GM18861 (cell line): Measurements from ENCODE around the gene SNX22.
"Not testable (repeated sequence)": the region's sequence is repeated elsewhere in the genome, so short reads cannot be mapped to it uniquely, and the experiment has no call there.

Experiments
- ATAC-seq: cut with Tn5 transposase; IDR thresholded peaks from one replicate; pipeline ENCODE4 v1.9.1; 2021; ENCODE audit not compliant: unreplicated experiment

SNX22 gene

GRCh38 chr15:64151727-64152506 lies at the start of gene SNX22:
Gene SNX22, plus strand, starts transcription at chr15:64151731. Its CDS starts 45 bp downstream, at chr15:64151776.
- no peak for ATAC-seq

GRCh38 chr15:64102497-64102896 lies 49.0 kb upstream of the SNX22 start:
- no peak for ATAC-seq

- ATAC-seq, result no peak
Measured at GRCh38 chr15:64105113-64105704, 46.3 kb upstream of the SNX22 start.

GRCh38 chr15:64107337-64107736 lies 44.2 kb upstream of the SNX22 start:
- no peak for ATAC-seq

GRCh38 chr15:64110108-64110701 lies 41.3 kb upstream of the SNX22 start:
- not testable (repeated sequence) for ATAC-seq

GRCh38 chr15:64110950-64111678 lies 40.4 kb upstream of the SNX22 start:
- ATAC-seq, result no peak

GRCh38 chr15:64111679-64112050 lies 39.9 kb upstream of the SNX22 start:
- no peak for ATAC-seq

- ATAC-seq, result no peak
Measured at GRCh38 chr15:64112073-64112772, 39.3 kb upstream of the SNX22 start.

- ATAC-seq, result no peak
Measured at GRCh38 chr15:64112904-64113303, 38.6 kb upstream of the SNX22 start.

- no peak for ATAC-seq
Measured at GRCh38 chr15:64117759-64118487, 33.6 kb upstream of the SNX22 start.

GRCh38 chr15:64120322-64120721 lies 31.2 kb upstream of the SNX22 start:
- ATAC-seq, result not testable (repeated sequence)

- no peak for ATAC-seq
Measured at GRCh38 chr15:64121614-64122013, 29.9 kb upstream of the SNX22 start.

- ATAC-seq, result no peak
Measured at GRCh38 chr15:64122444-64122843, 29.1 kb upstream of the SNX22 start.

GRCh38 chr15:64122936-64123351 lies 28.6 kb upstream of the SNX22 start:
- no peak for ATAC-seq

- ATAC-seq, result no peak
Measured at GRCh38 chr15:64125978-64126377, 25.6 kb upstream of the SNX22 start.

GRCh38 chr15:64127521-64128270 lies 23.8 kb upstream of the SNX22 start:
- ATAC-seq, result no peak

- no peak for ATAC-seq
Measured at GRCh38 chr15:64130159-64130558, 21.4 kb upstream of the SNX22 start.

- no peak for ATAC-seq
Measured at GRCh38 chr15:64131547-64131946, 20.0 kb upstream of the SNX22 start.

- no peak for ATAC-seq
Measured at GRCh38 chr15:64132217-64132616, 19.3 kb upstream of the SNX22 start.
